HG03196 (cell line): ENCODE measurements around the gene GRAMD1B.
A peak's percentile ranks its signal among the peaks of the same experiment; 100 is the strongest.

Source experiments
- ATAC-seq: cut with Tn5 transposase; IDR thresholded peaks from one replicate; pipeline ENCODE4 v1.9.1; 2021; ENCODE audit not compliant: unreplicated experiment

The GRAMD1B gene

DNA sequence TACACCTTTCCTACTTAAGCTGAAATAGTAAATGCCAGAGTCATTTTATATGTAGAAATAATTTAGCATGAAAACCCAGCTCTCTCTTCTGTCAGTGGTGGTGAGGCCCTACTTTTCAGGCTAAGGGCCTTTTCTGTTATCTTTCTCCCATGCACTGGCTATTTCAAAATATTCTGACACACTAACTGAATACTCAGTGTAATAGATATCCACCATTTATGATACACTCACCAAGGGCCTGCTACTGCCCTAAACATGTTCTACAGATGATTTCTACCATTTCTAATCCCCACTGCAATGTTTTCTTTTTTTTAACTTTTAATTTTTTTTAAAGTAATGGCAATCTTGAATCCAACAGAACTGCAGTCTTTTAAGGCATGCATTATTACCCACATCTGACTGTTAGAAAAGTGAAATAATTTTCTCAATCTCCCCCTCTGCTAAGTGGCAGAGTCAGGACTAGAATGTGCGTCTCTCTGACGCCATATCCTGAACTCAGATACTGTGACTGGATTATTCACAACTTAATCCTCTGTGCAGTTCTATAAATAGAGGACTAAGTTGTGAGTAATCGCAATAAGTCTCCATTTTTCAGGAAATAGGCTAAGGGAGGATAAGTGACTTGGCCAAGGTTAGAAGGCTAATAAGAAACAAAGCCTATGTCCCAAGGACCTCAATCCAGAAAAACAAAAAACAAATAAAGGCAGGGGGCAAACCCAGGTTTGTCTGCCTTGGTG is 44.0 kb downstream of the GRAMD1B start:
- ATAC-seq, result no peak

DNA sequence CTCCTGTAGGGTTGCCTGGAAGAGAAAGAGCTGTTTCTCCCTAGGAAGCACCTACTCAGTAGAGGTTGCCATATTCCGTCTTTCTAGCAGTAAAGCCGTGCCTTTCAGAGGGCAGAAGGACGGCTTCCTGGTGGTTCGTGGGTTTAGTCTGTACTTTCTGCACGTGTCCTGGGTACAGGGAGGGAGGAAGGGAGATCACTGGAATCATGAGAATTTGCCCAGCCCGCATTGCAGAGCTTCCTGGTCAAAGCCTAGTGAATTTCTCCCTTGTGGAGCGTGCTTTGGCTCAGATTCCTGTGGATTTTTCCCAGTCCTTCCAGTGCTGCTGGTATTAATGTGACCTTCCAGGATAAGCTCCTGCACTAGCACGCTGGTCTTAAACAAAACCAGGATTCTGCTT is 44.9 kb downstream of the GRAMD1B start:
- ATAC-seq, result no peak

DNA sequence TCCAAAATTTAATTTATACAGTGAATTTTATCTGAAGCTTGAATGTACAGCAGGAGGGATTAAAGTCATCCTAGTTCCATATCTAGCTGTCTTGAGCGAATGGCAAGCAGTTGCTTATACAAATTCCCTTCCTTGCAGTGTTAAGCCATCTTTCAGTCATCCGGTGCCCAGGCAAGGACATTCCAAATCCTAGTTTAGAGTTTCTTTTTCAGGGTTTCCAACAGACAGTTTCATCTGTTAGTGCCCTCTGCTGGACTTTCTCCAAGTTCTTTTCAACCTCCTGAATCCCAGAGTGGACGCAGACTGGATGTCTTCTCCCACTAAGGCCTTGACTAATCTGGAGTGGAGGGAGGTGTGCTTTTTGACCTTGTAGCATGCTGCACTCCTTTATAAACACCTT is 45.4 kb downstream of the GRAMD1B start:
- ATAC-seq, result no peak

DNA sequence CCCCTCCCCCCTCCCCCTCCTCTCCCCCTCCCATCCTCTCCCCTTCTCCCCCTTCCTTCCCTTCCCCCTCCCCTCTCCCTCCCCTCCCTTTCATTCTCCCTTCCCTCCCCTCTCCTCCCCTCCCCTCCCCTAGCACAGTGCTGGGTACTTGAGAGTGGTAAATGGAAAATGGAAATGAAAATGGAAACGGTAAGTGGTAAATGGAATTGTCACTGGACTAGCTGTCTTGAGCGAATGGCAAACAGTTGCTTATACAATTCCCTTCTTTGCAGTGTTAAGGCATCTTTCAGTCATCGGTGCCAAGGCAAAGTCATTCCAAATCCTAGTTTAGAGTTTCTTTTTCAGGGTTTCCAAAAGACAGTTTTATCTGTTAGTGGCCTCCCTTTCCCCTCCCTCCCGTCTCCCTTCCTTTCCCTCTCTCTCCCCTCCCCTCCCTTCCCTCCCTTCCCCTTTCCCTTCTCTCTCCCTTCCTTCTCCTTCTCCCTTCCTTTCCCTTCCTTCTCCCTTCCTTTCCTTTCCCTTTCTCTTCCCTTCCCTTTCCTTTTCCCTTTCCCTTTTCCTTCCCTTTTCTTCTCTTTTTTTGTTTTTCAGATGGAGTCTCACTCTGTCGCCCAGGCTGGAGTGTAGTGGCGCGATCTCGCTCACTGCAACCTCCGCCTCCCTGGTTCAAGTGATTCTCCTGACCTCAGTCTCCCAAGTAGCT is 47.3 kb downstream of the GRAMD1B start:
- ATAC-seq, result no peak

DNA sequence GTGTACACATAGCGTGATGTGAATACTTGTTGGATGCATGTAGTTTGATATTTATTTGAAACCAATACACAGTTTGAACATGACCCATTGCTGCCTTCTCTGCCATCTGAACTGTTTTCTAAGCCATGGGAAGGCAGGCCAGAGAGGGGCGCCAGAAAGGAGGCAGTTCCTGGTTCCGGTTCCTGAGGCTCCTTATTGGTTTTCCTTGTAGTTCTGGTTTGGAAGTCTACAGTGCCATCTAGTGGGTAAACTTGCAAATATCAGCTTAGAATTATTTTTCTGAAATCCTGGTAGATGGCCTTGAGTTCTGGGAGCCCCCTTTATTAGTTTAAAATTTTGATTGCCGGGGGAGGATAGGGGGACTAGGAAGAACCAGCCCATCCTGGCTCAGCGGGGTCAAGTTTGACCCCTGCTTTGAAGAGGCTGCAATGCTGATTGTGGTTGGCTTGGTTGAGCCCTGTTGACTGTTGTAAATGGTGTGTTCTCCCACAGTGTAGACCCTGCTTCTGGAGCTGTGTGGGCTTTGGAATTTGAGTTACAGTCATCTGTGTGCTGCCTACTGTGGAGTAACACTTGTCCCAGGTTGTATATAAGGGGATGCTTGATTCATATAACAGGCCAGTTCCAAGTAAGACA is 48.4 kb downstream of the GRAMD1B start:
- ATAC-seq, result no peak

DNA sequence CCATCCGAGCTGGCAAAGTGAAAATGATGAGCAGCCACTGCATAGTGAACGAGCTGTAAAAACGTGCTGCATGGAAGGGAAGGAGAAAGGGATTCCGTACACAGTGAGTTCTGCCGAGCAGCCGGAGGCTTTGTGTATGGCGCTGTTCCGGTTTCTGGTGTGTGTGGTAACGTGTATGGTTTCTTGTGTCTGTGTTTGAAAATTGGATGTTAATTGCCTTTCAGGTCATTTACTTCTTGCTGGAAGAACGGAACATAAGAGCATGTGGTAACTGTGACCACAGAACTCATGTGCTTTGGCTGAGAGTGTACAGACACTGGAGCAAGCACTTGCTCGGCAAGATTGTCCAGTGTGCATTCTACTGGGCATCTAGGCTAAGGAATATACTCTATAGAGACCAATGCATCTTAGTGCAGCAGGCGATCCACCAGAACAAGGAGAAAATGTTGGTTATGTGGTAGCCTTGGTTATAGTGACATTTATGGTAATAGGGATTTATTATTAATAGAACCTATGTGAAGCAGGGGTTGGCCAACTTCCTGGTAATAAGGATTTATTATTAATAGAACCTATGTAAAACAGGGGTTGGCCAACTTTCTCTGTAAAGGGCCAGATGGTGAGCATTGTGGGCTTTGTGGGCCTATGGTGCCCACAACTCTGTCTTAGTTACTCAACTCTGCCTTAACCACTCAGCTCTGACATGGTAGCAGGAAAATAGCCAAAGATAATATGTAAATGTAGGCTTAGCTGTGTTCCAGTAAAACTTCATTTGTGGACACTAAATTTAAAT is 49.2 kb downstream of the GRAMD1B start:
- ATAC-seq, result peak; percentile 87

DNA sequence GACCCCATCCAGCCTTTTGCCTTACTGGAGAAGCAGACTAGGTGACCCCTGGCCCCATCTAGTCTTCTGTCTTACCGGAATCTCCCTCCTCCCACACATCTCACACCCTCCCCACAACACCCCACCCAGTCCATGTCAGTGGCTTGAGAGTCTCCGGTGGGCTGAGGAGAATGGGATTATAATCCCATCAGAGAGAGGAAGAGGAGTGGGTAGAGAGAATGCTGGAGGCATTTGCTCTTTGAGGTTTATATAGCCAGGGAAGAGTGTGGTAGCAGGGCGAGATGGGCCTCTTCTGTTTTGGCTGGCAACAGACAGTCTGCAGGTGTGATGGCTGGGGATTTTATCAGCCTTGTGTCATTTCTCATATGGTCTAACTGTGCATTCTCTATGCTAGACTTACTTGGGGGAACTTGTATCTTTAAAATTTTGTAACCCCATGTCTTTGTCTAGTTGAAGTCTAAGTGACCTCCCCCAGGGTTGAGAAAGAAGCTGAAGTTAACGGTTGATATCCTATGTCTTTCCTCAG is 50.3 kb downstream of the GRAMD1B start:
- no peak for ATAC-seq

DNA sequence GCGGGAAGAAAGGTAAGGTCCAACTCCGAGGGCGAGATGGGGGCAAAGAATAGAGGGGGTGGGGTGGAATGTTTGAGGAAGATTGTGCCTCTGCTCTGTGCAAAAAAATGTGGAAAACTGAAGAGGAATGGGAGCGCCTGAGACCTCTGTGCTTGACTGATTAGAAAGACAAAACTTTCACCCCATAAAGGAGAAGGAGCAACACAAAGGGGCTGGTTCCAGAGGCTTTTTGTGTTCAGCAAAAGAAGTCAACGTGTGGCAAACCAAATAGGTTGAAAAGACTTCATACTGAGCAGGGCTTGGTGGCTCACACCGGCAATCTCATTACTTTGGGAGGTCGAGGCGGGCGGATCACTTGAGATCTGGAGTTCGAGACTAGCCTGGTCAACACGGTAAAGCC is 50.8 kb downstream of the GRAMD1B start:
- no peak for ATAC-seq

DNA sequence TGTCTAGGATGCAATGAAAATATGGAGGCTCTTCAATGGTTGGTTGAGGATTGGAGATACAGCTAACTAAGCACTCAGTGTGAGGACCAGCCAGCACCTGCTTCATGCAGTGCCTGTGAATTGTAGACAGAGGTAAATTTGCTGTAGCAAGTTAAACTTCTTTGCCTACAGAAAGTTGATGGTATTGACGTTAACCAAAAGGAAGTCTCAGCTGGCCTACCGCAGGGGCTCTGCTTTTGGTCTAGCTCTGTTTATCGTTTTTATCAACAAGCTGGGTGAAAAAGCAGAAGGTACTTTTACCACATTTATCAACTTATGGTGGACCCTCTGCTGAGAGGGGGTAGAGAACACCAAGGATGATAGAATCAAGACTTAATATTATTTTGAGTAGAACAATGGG is 51.6 kb downstream of the GRAMD1B start:
- ATAC-seq, result no peak

DNA sequence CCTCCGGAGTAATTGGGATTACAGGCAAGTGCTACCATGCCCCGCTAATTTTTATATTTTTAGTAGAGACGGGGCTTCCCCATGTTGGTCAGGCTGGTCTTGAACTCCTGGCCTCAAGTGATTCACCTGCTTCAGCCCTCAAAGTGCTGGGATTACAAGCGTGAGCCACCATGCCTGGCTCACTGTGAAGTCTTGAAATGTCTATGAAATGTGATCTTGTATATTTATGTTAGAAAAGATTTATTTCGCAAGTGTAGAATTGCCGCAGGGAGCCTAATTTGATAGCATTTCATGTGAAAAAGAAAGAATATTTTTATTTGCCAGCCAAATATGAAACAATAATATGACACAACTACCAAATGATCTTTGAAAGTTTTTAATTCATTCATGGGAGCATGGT is 52.1 kb downstream of the GRAMD1B start:
- no peak for ATAC-seq

DNA sequence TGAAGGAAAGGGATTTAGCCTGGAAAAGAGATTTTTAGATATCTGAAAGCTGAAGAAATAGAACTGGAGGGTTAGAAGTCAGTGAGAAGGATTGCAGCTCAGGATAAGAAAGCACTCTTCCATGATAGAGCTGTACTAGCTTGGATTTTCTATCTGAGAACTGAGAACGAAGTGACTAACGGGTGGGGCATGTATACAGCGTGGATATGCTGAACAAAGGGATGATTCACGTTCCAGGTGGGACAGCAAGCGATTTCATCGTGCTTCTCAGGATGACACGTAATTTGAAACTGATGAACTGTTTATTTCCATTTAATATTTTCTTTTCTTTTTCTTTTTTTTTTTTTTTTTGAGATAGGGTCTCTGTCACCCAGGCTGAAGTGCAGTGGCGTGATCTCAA is 53.0 kb downstream of the GRAMD1B start:
- ATAC-seq, result no peak

DNA sequence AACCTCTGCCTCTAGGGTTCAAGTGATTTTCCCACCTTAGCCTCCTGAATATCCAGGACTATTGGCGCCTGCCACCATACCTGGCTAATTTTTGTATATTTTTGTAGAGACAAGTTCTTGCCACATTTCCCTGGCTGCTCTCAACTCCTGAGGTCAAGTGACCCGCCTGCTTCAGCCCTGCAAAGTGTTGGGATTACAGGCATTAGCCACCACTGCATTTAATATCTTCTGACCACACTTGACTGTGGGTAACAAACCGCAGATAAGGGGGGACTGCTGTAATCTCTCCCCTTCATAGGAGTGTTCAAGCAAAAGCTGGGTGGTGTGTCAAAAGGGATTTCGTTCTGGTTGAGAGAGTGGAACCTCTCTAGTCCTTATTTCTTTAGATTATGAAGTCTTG is 53.4 kb downstream of the GRAMD1B start:
- no peak for ATAC-seq

DNA sequence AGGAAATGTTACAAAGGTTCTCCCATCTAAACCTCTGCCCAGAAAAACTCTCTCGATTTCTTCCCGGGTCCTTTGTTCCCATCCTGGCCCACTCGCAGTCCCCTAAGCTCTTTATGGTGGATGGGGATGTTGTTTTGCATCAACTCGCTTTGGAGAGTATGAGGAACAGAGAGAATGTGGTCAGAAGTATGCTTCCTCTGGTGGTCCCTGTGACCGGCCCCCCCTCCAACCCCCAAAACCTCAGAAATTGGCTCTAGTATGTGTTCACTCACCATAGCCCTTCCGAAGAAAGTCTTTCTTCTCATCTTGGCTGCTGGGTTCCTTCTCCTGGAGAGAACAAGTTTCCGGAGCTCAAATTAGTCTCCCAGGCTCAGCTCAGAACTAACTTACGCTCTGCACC is 54.4 kb downstream of the GRAMD1B start:
- no peak for ATAC-seq

DNA sequence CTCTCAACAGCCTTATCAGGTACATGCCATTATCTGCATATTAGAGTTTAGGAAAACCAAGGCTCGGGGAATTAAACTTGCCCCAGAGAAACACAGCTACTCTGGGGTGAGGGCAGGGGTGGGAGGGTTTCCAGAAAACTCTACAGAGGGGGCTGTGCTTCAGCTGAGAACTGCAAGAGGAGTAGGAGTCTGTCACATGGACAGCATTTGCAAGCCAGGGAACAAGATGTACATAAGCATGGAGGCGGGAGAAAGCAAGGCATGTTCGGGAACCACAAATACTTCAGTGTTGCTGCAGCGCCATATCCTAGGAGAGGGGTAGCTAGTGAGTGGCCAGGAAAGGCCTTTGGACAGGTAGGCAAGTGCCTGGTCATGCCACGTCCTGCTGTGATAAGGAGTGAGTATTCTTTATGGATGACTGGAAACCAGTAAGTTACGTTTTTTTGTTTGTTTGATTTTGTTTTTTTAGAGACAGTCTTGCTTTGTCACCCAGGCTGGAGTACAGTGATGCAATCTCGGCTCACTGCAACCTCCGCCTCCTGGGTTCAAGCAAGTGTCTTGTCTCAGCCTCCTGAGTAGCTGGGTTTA is 57.2 kb downstream of the GRAMD1B start:
- ATAC-seq, result no peak

DNA sequence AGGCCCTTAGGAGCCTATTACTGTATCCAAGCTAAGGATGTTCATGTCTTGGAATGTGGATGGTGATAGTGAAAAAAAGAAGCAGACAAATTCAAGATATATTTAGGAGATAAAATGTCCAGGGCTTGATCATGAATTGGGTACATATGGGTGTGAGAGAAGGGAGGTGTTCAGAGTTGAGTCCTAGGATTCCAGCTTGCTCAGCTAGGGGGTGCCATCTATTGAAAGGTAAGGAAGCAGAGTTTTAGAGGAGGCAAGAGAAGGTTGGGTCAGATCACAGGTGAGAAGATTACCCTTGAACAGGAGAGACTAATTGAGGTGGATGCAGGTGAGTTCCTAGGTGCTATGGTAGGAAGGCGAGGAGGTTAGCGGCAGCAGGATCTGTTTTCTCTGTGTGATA is 60.5 kb downstream of the GRAMD1B start:
- ATAC-seq, result no peak

DNA sequence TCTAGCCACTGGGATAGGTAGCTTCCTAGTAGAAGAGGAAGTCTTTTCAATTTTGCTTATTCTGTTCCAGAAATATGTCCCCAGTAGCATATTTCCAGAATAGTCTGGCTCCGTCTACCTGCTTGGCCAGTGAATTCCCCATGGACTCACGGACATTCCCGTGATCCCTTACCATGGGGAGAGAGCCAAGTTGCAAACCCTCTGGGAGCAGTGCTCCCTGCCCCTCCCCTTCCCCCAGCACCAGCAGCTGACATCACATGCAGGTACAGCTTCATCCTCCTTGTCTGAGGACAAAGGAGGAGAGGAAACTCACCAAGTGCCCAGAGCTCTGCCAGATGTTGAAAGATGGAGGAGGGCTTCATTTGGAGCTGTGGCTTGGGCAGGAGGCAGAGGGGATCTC is 61.2 kb downstream of the GRAMD1B start:
- no peak for ATAC-seq

DNA sequence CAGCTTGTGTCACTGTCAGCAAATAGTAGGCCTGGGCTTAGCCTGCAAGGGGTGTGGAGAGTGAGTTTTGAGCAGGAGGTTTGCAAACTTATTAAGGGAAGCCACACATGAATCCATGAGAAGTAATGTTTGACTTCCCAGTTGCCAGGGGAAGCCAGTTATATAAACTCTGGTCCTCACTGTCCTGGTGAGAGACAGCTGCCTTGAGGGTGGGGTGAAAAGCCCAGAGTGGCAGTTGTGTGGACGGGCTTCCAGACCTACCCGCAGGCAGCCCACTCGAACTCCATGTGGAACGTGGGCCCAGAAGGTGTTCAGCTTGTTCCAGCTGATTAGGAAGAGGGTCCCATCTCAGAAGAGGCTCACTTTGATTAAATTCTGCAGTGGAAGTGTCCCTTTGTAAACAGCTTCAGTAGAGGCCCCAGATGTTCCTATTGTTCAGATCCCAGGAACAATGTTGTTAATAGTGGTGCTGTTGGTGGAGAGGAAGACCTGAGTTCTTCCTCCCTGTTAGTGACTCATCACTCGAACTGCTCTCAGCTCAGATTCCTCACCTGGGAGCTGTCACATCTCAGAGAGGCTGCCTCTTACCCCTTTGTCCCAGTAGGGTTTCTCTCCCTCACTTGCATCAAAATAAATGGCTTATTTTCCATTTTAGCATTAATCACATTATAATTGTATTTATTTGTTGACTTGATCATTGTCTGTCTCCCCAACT is 63.4 kb downstream of the GRAMD1B start:
- ATAC-seq, result no peak

DNA sequence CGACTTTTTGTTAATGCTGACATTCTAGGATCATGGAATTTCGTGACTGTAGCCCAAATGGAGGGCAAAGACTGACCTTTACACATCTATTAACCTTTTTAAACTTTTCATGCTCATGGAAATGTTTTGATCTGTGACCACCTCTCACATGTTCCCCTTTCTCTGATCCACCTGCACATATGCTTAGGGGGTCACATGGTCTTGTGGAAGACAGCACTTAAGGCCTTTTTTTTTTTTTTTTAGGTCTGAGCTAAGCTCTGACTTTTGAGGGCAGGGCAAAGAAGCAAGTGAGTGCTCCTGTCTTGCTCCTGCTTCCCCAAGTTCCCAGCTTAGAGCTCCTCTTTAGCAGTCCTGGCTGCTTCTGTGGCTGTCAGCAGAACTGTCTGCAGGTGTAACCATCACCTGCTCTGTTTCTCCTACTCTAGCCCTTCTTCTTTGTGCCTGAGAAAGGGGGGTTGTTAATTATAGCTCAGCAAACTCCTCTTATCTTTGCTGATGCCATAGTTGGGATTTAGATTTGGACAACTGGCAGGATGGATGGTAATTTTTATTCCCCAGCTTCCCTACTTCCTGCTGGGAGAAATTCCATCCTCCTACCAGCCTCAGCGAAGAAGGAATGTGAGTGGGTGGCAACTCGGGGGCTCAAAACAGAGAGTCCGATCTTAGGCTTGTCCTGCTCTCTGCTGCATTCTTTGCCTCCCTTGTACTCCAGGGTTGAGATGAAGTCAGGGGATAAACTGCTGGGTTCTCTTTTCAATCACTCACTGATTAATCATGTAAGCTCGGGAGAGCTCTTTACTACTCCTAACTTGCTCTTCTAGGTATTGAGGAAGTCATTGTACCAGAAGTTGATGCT is 64.4 kb downstream of the GRAMD1B start:
- no peak for ATAC-seq

DNA sequence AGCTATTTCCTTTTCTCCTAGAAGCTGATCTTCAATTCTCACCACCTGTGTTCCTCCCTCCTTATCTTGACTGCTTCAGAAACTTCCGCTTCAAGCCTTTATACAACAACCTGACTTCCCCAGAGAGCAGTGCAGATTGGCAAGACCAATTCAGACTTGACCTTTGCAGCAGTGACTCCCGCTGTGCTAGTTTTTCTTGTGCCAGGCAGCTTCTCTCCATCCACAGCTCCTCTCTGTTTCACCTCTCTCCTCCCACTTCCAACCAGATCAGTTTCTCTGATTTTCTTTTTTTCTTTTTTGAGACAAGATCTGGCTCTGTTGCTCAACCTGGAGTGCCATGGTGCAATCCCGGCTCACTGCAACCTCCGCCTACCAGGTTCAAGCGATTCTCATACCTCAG is 74.3 kb downstream of the GRAMD1B start:
- ATAC-seq, result no peak
